NCI-H226 (cell line): ENCODE results near the gene HK1.

Experiments used
- DNase-seq: peaks from one replicate; pipeline ENCODE4 v3.0.0-alpha.2; 2015

The HK1 gene

DNA sequence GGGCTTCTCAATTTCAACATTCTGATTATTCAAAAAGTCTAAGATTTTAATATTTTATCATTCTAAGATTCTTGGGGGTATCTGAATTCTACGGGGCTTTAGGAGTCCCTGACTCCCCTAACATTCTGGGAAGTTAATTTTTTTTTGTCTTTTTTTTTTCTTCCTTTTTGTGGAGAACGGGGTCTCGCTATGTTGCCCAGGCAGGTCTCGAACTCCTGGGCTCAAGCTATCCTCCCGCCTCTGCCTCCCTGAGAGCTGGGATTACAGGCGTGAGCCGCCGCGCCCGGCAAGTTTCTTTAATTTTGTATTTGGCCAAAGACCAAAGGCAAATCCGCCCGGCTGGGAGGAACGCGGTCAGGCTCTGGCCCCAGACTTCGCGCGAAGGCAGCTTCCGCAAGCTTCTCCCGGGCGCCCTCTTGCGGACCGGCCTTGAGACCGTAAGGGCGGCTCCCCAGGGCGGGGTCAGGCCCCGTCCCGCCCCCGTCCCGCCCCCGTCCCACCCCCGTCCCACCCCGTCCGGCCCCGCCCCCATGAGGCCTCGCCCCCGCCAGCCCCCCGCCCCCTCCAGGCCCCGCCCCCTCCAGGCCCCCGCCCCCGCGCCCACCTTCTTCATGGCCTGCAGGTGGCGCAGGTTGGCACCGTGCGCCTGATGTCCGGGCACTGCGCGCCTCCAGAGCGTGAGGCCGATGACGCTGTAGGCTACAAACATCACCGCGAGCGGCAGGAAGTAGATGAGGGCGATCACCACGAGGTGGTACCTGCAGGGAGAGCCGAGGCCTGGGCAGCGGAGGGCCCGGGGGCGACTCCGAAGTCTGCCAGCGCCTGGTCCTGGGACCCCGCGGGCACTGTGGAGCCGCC lies 130.3 kb downstream of the HK1 start:
- DNase-seq: peak; percentile 87

DNA sequence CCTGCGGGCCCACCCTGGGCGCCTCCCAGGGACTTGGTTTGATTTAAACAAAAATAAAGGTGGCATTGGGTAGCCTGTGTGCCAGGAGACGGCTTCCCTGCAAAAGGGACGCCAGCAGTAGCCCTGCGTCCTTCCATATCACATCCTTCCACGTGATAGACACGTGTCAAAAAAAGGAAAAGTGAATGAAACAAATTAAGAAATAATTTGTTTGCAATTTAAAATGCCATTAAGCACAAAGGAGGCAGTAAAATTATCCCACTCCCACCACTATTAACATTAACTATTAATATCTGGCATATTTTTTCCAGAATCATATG lies 130.8 kb downstream of the HK1 start:
- DNase-seq: no peak

DNA sequence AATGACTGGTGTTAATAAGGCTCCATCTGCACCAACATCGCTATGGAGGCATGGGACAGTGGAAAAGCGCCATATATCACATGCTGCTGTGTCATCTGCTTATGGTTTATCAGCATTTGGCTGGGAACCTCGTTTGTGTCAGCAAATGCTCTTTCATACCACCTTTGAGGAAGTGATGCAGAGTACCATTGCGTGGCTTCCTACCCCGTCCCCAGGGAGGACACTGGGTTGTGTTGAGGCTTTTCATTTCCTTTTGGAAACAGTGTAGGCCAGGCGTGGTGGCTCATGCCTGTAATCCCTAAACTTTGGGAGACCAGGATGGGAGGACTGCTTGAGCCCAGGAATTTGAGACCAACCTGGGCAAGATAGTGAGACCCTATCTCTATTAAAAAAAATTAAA lies 131.7 kb downstream of the HK1 start:
- no peak for DNase-seq

DNA sequence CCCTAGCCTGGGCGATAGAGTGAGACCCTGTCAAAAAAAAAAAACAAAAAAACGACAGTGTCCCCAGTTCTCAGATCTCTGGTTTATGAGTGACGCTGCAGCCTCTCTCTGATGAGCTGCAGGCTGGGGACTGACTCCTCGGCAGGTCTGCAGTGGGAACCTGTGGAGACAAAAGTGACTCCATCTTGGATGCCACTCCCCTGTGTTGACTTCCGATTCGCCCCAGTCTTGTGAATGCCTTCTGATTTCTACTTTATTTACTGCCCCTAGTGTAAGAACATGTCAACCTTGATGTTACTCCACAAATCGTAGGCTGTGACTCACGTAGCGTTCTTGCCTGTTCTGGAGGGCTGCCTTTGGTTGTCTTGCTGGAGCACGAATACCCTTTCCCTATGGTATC lies 132.2 kb downstream of the HK1 start:
- DNase-seq: no peak

DNA sequence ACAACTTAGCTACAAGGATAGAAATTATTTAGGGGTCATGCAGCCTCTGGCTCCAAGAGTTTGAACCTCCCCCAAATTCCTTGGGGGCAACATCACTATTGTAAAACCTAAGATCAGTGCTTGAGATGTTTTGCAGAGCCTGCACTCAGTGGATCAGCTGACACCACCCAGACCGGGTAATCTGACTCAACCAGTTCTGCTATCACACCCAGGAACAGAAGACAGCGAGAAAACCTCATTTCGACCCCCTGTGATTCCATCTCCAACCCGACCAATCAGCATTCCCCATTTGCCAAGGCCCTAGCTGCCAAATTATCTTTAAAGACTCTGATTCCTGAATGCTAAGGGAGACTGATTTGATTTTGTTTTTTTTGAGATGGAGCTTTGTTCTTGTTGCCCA lies 133.2 kb downstream of the HK1 start:
- no peak for DNase-seq

DNA sequence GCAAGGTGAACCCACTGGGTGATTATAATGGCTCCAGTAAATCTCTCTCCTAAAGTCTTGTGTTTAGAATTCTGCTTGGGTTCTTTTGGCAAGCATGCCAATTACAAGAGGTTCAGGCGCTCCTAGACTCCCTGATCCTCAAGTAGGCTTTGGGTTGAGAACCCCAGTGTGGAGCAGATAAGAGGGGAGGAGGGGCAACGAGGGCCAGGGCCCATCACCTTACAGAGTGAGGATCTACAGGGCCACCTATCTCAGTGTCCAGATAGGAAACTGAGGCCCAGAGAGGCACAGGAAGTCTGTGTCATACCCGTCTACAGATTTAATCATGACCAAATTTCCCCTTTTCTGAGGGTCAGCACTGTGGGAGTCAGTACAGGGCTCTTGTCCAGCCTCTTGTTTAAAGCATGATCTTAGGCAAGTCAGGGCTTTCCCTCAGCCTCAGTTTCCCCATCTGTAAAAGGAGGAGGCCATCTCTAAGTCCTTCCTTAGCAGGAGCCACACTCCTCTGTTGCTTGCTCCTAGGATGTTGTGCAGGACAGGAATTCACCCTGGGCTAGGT lies 134.0 kb downstream of the HK1 start:
- DNase-seq: no peak

DNA sequence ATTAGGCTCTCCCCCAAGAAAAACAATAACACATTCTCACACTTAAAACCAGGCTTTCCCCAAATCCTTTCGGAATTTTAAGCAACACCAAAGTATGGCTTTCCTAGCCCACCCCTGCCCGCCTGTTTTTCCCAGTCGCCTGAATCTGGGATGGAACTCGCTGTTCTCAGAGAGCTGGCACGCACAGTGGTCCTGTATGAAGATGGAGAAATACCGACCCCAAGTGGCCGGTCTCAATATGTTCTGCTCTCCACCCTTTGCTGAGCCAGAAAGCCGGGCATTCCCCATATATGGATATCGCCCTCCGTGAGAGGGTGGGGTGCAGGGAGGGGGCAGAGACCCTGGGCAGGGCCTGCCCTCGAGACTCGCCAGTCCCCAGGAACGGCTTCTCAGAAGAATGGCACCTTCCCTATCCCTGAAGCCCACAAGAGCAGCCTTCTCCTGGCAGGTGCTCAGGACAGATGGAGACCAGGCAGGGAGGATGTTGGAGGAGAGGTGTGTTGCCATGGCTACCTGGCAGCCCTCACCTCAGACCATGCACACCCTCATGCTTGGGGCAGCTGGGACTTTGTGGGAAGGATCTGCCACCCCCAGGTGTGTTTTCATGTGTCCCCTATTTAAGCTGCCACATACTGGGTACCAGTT lies 135.0 kb downstream of the HK1 start:
- peak; percentile 48 for DNase-seq

DNA sequence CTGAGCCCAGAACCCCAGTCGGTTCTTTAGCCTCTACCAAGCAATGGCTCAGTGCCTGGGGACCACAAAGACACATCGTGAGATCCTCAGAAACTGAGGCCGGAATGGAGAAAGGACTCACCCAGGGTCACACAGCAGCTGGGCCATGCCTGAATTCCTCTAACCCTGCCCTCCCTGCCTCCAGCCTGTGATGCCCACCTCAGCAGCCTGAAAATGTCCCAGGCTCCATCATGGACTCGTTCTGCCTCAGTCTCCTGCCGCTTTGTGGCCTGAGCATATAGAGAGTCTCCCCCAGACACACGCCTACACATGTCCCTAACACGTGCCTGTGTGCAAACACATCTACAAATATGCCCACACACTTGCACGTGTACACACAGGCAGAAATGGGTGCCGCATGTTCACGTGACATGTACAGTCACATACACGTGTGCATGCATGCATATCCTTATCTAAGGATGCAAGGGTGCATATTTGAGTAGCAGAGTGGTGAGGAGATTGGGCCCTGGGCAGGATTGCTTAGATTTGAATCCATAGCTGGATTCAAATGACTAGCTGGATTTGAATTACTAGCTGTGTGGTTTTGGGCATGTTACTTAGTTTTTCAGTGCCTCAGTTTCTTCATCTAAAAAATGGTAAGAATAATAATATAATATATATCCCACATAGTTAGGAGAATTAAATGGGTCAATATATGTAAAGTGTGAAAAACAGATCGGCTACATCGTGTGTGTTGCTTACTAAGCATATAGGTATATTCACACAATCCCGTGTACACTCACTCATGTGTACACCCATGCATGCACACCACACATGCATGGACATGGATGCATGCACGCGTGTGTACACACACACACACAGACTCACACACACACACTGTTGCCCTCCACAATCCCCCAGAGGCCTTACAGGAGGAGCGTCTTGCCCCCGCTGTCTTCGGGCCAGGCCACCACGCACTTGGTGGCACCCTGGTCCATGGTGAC lies 136.0 kb downstream of the HK1 start:
- no peak for DNase-seq

DNA sequence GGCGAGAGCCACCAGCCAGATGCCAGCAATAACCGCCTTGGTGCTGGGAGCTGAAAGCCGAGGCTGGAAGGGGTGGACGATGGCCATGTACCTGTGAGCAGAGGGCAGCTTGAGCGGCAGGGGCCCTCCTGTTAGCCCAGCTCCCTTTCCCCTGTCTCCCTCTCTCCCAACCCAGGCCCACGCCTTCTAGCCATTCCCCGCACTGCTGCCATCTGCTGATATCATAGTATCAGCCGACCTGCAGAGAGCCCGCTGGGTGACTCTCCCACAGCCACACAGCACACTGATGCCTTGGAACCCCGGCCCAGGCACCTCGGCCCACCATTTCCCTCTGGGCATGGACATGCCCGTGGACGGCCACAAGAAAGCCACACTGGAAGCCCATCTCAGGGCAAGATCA lies 136.8 kb downstream of the HK1 start:
- no peak for DNase-seq

DNA sequence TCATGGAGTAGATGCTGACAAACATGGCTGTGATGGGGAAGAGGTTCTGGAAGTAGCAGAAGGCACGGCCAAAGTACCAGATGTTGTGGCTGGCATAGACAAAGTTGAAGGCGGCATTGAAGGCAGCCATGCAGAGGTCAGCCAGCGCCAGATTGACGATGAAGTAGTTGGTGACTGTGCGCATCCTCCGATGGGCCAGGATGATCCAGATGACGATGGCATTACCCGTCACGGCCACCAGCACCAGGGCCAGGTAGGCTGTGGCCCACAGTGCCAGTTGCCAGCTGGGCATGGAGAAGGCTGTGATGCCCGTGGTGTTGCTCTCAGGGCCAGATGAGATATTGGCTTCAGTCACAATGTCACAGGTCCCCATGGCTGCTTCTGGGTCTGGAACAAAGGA lies 137.7 kb downstream of the HK1 start:
- DNase-seq: no peak

DNA sequence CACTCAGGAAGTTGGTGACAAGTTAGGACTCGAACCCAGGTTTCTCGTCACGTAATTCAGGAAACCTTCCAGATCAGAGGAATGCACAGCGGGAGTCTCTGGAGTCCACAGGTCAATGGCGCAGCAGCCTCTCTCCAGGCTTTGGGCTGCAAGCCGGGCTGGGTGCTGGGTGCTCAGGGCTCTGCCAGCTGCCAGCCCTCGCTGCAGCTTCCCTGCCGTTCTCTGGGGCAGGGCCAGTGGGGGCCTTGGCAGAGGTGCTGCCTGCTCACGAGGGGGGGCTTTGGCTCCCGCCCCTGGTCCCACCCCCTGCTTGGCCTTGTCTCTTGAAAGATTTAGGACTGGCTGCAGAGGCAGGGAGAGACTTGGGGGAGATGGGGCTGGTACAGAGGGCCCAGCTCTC lies 138.4 kb downstream of the HK1 start, which contains the start of gene TACR2:
Gene TACR2 (minus strand): TSS at position 224 of the 400 bp plus-strand sequence. CDS start 595 bp downstream, outside the sequence.
- DNase-seq: no peak

DNA sequence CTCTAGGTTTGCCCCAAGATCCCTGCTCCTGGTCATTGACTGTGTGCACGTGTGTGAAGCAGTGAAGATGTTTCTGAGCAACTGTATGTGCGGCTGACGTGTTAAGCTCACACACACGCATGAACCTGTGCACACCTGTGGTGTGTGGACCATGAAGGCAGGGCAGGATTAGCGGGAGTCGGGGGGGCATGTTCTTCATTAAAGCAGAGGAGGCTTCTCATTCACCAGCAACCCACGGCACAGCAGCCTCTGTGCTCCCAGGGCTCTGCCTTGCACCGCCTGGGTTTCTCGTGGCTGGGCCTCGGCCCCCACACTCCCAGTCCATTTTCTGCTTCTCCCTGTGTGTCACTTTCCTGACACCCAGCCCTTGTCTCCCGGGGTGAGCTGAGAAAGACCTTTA lies 139.2 kb downstream of the HK1 start:
- no peak for DNase-seq

DNA sequence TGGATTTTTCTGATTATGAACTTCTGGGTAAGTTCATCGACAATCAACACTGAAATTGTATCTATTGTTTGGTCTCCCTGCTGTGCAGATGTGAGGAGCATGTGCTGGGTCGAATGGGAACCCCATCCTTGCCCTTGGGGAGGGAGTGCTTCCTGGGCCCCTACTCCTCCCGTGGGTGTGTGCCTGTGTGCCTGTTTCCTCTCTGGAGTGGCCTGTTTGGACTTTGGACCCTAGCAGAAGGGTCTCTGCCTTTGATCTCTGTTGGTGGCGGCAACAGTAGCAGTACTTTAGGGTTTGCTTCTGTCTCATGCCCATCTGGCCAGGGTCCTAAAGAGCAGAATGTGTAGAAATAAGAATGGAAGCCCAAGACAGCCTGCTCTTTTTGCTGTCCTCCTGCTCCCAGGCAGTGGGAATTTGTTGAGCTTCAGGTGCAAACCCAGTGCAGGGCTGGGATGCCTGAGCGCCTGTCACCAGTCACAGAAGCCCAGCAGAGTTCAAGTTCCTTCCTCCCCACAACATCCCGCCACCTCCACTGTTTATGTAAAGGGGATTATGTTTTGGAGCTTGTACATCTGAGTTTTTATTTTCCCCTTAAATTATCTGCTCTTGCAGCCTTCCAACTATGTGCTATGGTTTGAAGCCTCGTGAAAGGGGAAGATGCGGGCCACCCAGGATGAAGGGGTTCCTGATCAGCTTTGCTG lies 139.9 kb downstream of the HK1 start:
- DNase-seq: no peak

DNA sequence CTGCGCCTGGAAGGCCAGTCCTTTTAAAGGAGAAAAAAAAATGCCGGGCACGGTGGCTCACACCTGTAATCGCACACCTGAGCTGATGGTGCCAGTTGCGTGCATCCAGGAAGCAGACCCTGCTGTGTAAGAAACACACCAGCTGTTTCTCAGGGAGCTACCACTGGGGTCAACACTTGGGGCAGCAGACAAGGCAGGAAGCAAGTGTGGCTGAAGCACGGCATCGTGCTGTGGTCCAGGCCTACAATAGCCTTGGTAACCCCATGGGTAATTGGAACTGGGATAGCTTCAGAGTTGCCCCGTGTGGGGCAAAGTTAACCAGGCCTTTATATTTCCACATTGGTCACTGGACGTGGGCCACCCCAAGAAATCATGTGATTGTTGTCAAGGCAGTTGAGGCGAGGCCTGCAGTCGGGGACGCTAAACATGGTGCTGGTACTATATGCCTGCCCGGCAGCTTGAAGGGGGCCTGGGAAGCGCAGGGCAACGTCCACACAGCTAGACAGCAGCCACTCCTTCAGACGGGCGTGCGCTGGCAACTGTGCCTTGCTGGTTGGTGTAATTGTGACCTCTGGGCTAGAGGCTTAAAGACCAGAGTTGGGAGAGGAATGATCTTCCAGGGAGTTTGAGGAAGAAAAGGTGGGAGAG lies 140.9 kb downstream of the HK1 start:
- DNase-seq: no peak

DNA sequence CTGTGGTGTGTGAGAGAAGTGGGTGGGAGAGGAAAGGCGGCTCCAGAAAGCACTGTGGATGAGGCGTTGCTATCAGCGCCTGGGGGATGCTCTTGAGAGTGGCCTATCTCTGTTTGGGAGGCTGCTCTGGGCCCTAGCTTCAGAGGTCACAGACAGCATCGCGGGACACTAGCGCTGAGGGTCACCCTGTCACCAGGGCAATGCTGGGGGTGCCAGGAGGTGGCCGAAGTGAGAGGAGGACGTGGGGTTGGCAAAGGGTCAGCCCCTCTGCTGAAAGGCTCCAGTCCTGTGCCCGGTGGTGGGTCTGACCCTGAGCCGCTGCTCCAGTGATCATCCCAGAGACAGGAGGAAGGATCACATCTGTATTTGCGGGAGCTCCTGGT lies 141.4 kb downstream of the HK1 start:
- DNase-seq: no peak

DNA sequence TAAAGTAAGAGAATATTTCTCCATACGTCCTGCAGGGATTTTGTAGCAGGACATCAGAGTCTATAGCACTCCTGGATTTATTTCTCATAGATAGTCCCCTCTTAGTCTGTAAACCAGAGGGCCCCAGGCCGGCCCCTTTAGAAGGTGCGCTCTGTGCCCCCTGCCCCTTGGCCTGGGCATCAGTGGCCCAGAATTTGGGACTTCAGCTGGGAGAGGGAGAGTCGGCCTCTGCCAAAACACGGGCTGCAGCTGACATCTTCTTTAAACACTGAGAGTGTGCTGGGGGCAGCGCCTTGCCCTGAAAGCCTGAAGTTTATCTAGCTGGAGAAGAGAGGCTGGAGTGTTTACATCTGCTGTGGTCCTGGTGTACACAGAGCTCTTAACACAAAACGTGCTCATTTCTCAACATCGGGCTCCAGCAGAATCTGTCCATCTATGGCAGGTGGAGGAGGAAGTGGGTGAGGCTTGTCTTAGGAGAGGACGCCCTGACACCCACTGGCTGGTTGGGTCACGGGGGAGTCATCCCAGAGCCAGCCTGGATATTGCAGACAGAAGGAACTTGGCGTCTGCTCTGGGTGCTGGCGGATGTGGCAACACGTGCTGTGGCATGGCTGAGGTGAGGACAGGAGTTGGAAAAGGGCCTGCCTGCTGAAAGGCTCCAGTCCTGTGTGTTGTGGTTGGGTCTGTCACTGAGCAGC lies 143.5 kb downstream of the HK1 start:
- no peak for DNase-seq

DNA sequence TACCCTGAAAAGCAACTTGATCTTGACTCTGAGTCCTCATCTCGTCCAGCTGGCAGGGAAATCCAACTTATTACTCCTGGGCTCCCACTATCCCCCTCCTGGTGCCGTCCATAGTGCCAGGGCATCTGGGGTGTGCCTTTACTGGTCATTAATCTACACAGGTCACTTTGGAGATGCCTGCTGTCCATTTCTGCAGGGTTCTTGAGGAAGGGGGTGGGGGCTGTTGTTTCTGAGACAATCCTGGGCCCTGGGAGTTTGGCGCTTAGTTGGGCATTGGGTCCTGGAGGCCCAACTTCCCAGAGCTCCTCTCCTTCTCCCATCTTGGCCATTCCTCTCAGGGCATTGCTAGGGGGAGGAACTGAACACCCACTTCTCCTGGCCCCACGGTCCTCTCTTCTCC lies 144.4 kb downstream of the HK1 start:
- no peak for DNase-seq

DNA sequence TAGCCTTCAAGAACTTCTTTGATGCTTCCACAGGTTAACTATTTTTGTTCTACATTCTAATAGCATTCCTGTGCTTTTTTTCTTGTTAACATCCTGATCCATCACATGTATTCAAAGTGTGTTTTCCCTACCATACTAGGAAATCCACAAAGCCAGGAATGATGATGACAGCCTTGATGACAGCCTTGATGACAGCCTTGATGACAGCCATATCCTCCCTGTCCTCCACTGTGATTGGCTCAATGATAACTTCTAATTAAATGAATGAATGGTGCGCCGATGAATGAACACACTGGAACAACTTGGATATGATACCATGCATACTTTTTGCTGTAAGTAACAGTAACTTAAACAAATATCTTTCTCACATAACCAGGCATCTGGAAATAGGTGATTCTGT lies 146.7 kb downstream of the HK1 start:
- no peak for DNase-seq

DNA sequence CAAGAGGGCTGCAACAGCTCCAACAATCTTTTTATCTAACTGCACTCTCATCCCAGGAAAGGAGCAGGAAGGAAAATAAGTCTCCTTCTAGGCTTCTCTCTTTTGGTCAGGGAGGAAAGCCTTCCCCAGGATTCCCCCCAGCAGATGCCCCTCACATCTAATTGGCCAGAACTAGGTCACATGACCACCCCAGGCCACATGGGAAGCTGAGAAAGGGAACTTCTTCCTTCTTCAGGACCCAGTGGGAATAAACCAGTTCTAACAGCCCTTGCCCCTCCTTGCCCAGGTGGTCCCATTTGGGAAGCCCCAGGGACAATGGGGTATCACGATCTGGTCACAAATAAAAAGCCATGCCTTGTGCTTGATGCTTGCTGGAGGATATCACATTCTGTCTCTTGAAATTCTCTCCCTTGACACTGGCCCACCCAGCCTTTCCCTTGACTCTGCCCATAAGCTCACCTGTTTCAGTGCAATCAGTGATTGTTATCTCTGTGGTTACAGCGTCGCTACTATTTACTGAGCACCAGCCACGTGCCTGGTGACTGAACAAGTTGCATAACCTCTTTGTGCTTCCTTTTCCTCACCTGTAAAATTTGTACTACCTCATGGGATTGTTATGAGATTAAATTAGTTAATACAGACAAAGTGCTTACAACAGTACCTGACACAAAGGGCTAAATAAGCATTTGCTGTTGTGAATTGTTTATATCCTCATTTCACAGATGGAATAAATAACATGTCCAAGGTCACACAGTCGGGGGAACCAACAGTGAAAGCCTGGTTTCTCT lies 147.4 kb downstream of the HK1 start:
- no peak for DNase-seq

DNA sequence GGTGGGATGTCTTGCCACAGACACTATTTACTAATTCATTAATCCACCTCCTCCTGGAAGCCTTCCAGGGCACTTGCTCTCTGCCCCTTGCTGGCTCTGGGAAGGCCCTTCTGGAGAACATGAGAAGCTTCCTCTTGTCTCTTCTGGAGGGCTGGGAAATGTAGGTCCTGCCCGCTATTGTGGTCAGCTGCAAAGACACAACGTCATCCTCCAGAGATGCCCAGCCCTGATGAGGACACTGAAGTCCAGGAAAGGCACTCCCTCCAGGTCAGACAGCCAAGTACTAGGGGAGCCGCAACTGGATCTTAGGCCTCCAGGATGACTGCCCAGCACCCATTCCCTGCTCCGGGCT lies 148.1 kb downstream of the HK1 start:
- no peak for DNase-seq

DNA sequence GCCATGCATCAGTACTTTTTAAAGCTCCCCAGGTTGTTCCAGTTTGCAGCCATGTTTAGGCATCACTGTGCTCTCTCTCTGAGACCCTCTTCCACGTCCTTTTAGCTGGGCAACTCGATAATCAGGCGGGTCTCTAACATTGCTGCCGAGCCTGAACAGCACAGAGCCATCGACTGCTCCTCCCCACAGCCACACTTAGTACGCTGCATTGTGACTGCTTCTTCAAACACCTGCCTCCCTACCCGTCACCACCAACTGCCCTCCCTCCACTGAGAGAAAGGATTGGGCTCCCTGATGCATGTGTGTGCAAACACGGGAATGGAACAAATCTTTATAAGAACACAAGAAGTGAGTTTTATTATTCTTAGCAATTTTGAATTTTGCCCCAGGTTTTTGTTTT lies 149.9 kb downstream of the HK1 start:
- DNase-seq: no peak
